H9 (cell line): ENCODE results near the gene CWC27. TPM values are rescaled to one million over a fixed set of nuclear protein-coding genes. Genes with fewer than 3 reads are reported as not detected.

Experiments used
- DNase-seq: peaks from one replicate; pipeline ENCODE4 v3.0.0-alpha.2; 2017
- H2AFZ ChIP-seq: one replicate; pipeline ENCODE4 v1.6.1; 2013; ENCODE audit warnings: mild to moderate bottlenecking, low read length, control low read depth, moderate library complexity
- H2AK5ac ChIP-seq: 2 replicates; pipeline ENCODE4 v1.6.1; 2013; ENCODE audit warnings: low read length, control low read depth, mixed read lengths; ENCODE audit not compliant: insufficient read length
- H2BK120ac ChIP-seq: one replicate; pipeline ENCODE4 v1.6.1; 2013; ENCODE audit warnings: low read depth, mild to moderate bottlenecking, low read length, control low read depth, inconsistent platforms; ENCODE audit not compliant: poor library complexity, severe bottlenecking
- H2BK12ac ChIP-seq: 2 replicates; pipeline ENCODE4 v1.6.1; 2013; ENCODE audit warnings: low read length, control low read depth, mixed read lengths, low read depth; ENCODE audit not compliant: insufficient read length
- H2BK15ac ChIP-seq: 2 replicates; pipeline ENCODE4 v1.6.1; 2013; ENCODE audit warnings: low read depth, low read length, control low read depth
- H2BK20ac ChIP-seq: one replicate; pipeline ENCODE4 v1.6.1; 2013; ENCODE audit warnings: low read depth, mild to moderate bottlenecking, low read length, control low read depth, inconsistent platforms; ENCODE audit not compliant: poor library complexity, severe bottlenecking
- H2BK5ac ChIP-seq: 2 replicates; pipeline ENCODE4 v1.6.1; 2013; ENCODE audit warnings: low read length, control low read depth, mixed read lengths; ENCODE audit not compliant: insufficient read length
- H3K14ac ChIP-seq: 2 replicates; pipeline ENCODE4 v1.6.1; 2013; ENCODE audit warnings: low read length, control low read depth; ENCODE audit not compliant: insufficient read depth
- H3K18ac ChIP-seq: 2 replicates; pipeline ENCODE4 v1.6.1; 2013; ENCODE audit warnings: low read depth, mild to moderate bottlenecking, mixed read lengths, low read length, control low read depth; ENCODE audit not compliant: insufficient read length
- H3K23ac ChIP-seq: 2 replicates; pipeline ENCODE4 v1.6.1; 2013; ENCODE audit warnings: low read length, control low read depth, mixed read lengths, low read depth; ENCODE audit not compliant: insufficient read length
- H3K23me2 ChIP-seq: 2 replicates; pipeline ENCODE4 v1.6.1; 2013; ENCODE audit warnings: low read depth, mild to moderate bottlenecking, mixed read lengths, low read length, control low read depth; ENCODE audit not compliant: insufficient read length, poor library complexity, severe bottlenecking
- H3K27ac ChIP-seq: 2 replicates; pipeline ENCODE4 v1.5.1; 2013; ENCODE audit warnings: low read length, control low read depth, mixed read lengths, low read depth; ENCODE audit not compliant: insufficient read length
- H3K27me3 ChIP-seq: 2 replicates; pipeline ENCODE4 v1.6.1; 2013; ENCODE audit warnings: low read length, control low read depth, inconsistent platforms; ENCODE audit not compliant: insufficient read depth
- H3K4ac ChIP-seq: 2 replicates; pipeline ENCODE4 v1.6.1; 2013; ENCODE audit warnings: low read depth, mild to moderate bottlenecking, control low read depth, inconsistent platforms, low read length, moderate library complexity
- H3K4me1 ChIP-seq: 2 replicates; pipeline ENCODE4 v1.6.1; 2013; ENCODE audit warnings: low read length, control low read depth, inconsistent platforms; ENCODE audit not compliant: insufficient read depth
- H3K4me2 ChIP-seq: 2 replicates; pipeline ENCODE4 v1.6.1; 2013; ENCODE audit warnings: low read length, control low read depth, mixed read lengths; ENCODE audit not compliant: insufficient read length, insufficient read depth
- H3K56ac ChIP-seq: 2 replicates; pipeline ENCODE4 v1.6.1; 2013; ENCODE audit warnings: low read depth, mild to moderate bottlenecking, mixed read lengths, low read length, control low read depth; ENCODE audit not compliant: insufficient read length
- H3K79me1 ChIP-seq: 2 replicates; pipeline ENCODE4 v1.6.1; 2013; ENCODE audit warnings: low read depth, mild to moderate bottlenecking, moderate library complexity, low read length, control low read depth, inconsistent platforms; ENCODE audit not compliant: insufficient read depth, poor library complexity, severe bottlenecking
- H3K79me2 ChIP-seq: 2 replicates; pipeline ENCODE4 v1.6.1; 2013; ENCODE audit warnings: low read length, control low read depth, inconsistent platforms; ENCODE audit not compliant: insufficient read depth
- H3K9ac ChIP-seq: 2 replicates; pipeline ENCODE4 v1.6.1; 2013; ENCODE audit warnings: low read length, control low read depth, mixed read lengths; ENCODE audit not compliant: insufficient read length; ENCODE audit errors: extremely low read depth
- H3K9me3 ChIP-seq: one replicate; pipeline ENCODE4 v1.6.1; 2013; ENCODE audit warnings: low read depth, low read length, inconsistent platforms; ENCODE audit not compliant: control insufficient read depth
- H3T11ph ChIP-seq: one replicate; pipeline ENCODE4 v1.6.1; 2013; ENCODE audit warnings: mild to moderate bottlenecking, low read length, control low read depth, inconsistent platforms
- H4K20me1 ChIP-seq: one replicate; pipeline ENCODE4 v1.6.1; 2013; ENCODE audit not compliant: control insufficient read depth, insufficient read length, insufficient read depth
- H4K5ac ChIP-seq: 2 replicates; pipeline ENCODE4 v1.6.1; 2013; ENCODE audit warnings: low read depth, mild to moderate bottlenecking, mixed read lengths, low read length, control low read depth; ENCODE audit not compliant: insufficient read length
- H4K8ac ChIP-seq: replicated peaks from 2 replicates; pipeline ENCODE4 v1.6.1; 2013; ENCODE audit warnings: low read length, control low read depth, mixed read lengths, low read depth; ENCODE audit not compliant: insufficient read length
- H4K91ac ChIP-seq: 2 replicates; pipeline ENCODE4 v1.6.1; 2013; ENCODE audit warnings: low read depth, mild to moderate bottlenecking, moderate library complexity, mixed read lengths, low read length, control low read depth; ENCODE audit not compliant: insufficient read length
- H3K27ac Mint-ChIP-seq, 3 experiments: 2 replicates in 2 of 3; 3 replicates in 1 of 3; pipeline ENCODE4 v1.8.0; 2020 to 2021; ENCODE audit warnings: mixed read lengths in 3 of 3, mild to moderate bottlenecking in 1 of 3, moderate library complexity in 1 of 3
- H3K27me3 Mint-ChIP-seq: 2 replicates; pipeline ENCODE4 v1.8.0; 2021; ENCODE audit warnings: low read depth, mild to moderate bottlenecking, moderate library complexity, mixed read lengths
- H3K36me3 Mint-ChIP-seq, 3 experiments: 2 replicates in 2 of 3; 3 replicates in 1 of 3; pipeline ENCODE4 v1.8.0; 2020 to 2021; ENCODE audit warnings: low read depth in 3 of 3, mixed read lengths in 3 of 3; ENCODE audit not compliant: insufficient read depth in 1 of 3
- H3K4me1 Mint-ChIP-seq, 2 experiments: 2 replicates each; pipeline ENCODE4 v1.8.0; 2020; ENCODE audit warnings: mixed read lengths in 2 of 2
- H3K4me3 Mint-ChIP-seq, 2 experiments: 2 replicates in 1 of 2; 3 replicates in 1 of 2; pipeline ENCODE4 v1.8.0; 2020 to 2021; ENCODE audit warnings: mild to moderate bottlenecking in 2 of 2, mixed read lengths in 2 of 2, moderate library complexity in 1 of 2
- H3K9me3 Mint-ChIP-seq, 2 experiments: 2 replicates in 1 of 2; 3 replicates in 1 of 2; pipeline ENCODE4 v1.8.0; 2020; ENCODE audit warnings: mild to moderate bottlenecking in 2 of 2, mixed read lengths in 2 of 2, moderate library complexity in 1 of 2
- CTCF ChIP-seq: fragments of 200-600 bp; sonication (generic); conservative IDR thresholded peaks from 3 replicates; pipeline ENCODE4 v1.8.0; 2021; ENCODE audit warnings: antibody characterized with exemption, mild to moderate bottlenecking
- WGBS: extraction: QIAGEN DNeasy Blood & Tissue Kit; methylation state at CpG from one replicate; pipeline ENCODE4 v1.1.7; 2013; ENCODE audit warnings: missing lambda C conversion rate, low lambda C conversion rate, mixed read lengths; ENCODE audit not compliant: insufficient read length; ENCODE audit errors: extremely low coverage; 5-methylcytosine and 5-hydroxymethylcytosine counted together
- total RNA-seq: library from RNA; stranded (reverse); gene quantifications from 2 replicates; pipeline ENCODE4 v1.2.1, GENCODE V29; 2021

Gene CWC27
- total RNA-seq, 1 experiment from 2014 or later = 41.9 TPM

GRCh38 chr5:64887910-64888309, 119.2 kb downstream of the CWC27 start:
- H2BK15ac ChIP-seq = no peak overlapping the region
- no peak overlapping the region for H3K4ac ChIP-seq
- no peak overlapping the region for H2AK5ac ChIP-seq
- no peaks in the 10 kb centered on the region for H3K9me3 ChIP-seq
- H4K5ac ChIP-seq = no peak overlapping the region
- no peak overlapping the region for H2BK20ac ChIP-seq
- Mint-ChIP-seq H3K27ac (no peak overlapping the region), H3K36me3 (no peaks in the 10 kb centered on the region), H3K4me1 (no peaks in the 10 kb centered on the region), H3K4me3 (no peak overlapping the region), H3K9me3 (no peaks in the 10 kb centered on the region), H3K27me3 (no peaks in the 10 kb centered on the region)
- no peak overlapping the region for H3K9ac ChIP-seq
- H3K27ac ChIP-seq = no peak overlapping the region
- TF ChIP-seq CTCF = no peak
- H4K8ac ChIP-seq = no peak overlapping the region
- H3K56ac ChIP-seq = no peak overlapping the region
- no peak overlapping the region for H2AFZ ChIP-seq
- H3T11ph ChIP-seq = no peak overlapping the region
- no peak overlapping the region for H3K18ac ChIP-seq
- H3K79me1 ChIP-seq = no peaks in the 10 kb centered on the region
- H3K23ac ChIP-seq = no peak overlapping the region
- H3K4me2 ChIP-seq = no peak overlapping the region
- H2BK5ac ChIP-seq = no peak overlapping the region
- no peak for DNase-seq
- no peaks in the 10 kb centered on the region for H3K23me2 ChIP-seq
- WGBS = no CpG with 5 or more reads among the region's 2 CpGs
- no peaks in the 10 kb centered on the region for H3K4me1 ChIP-seq
- no peak overlapping the region for H3K14ac ChIP-seq
- H3K79me2 ChIP-seq = no peaks in the 10 kb centered on the region
- no peak overlapping the region for H2BK120ac ChIP-seq
- no peak overlapping the region for H4K91ac ChIP-seq
- H3K27me3 ChIP-seq = no peaks in the 10 kb centered on the region
- H4K20me1 ChIP-seq = no peaks in the 10 kb centered on the region
- H2BK12ac ChIP-seq = no peak overlapping the region
